ENCODE measurements around the gene OPRM1.

Gene OPRM1

GRCh38 chr6:154243793-154244750 is 205.0 kb downstream of the OPRM1 start:
- peak; percentile 41 for DNase-seq

DNA sequence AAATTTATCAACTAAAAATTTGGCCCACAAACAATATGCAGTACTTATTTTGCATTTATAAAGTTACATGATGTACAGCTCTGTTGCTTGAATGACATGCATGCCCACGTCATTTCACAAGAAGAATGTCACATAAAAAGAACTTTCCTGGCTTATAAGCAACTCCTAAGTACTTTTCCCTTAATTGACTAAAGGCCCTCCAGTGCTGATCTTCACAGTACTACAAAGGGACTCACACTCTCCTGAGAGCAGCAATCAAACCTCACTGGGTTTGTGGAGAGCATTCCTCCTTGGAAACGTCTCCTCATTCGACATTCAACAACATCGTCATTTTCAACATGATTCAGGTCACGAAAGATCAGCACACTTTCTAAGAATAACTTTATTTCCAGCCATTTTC is 206.5 kb downstream of the OPRM1 start:
- peak; percentile 14 for DNase-seq

- no peak for DNase-seq
Measured at GRCh38 chr6:154246723-154247118, 207.7 kb downstream of the OPRM1 start.

DNA sequence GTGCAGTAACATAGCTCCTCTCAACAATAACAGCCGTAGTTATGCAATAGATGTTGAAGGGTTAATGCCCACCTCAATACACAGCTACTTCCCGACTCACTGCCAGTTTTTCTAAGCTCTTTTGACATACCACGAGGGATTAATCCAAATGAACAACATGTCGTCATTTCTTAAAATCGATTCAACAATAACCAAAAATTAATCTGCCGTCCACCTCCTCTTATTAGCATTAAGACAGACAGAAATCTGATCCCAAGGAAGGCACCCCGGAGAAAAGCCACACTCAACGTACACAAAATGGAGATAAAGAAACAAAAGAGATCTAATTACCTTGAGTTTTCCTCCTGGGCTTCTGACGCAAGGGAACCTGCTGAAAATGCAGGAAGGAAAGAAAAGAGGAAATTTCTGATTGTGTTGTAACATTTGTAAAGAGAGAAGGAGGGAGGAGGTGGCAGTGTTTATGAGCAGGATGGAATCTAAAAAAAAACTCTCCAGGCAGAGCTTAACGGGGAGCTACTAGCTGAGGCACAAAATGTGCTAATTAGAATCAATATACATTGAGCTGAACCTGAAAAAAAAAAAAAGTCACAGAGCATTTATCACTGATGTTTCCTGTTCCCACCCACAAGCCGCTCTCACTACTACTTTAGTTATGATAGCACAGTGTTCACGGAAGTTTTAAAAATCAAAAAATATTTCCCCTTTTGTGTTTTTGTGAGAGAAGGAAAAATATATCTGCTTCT is 208.2 kb downstream of the OPRM1 start:
- DNase-seq, result peak; percentile 54

- peak; percentile 72 for DNase-seq
Measured at GRCh38 chr6:154249499-154250298, 210.7 kb downstream of the OPRM1 start.

- DNase-seq, result no peak
Measured at GRCh38 chr6:154251116-154251515, 212.1 kb downstream of the OPRM1 start.

DNA sequence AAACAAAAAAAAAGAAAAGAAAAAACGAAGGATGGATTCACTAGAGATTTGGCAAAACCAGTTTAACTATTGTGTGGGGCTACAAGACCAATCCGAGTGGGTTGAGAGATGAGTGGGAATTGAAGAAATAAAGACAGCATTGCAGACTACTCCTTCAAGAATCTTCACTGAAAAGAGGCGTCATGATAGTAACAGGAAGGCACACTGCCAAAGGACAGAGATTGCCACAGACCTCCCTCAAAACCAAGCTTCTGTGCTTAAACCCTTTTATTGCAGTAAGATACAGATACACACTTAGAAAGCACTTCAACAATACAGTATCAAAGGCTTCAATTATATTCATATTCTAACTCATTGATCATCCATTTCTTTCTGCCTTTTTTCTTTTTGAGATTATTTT is 213.6 kb downstream of the OPRM1 start:
- no peak for DNase-seq

- no peak for DNase-seq
Measured at GRCh38 chr6:154257067-154257466, 218.0 kb downstream of the OPRM1 start.

GRCh38 chr6:154258064-154258757 is 219.2 kb downstream of the OPRM1 start:
- DNase-seq, result no peak

DNA sequence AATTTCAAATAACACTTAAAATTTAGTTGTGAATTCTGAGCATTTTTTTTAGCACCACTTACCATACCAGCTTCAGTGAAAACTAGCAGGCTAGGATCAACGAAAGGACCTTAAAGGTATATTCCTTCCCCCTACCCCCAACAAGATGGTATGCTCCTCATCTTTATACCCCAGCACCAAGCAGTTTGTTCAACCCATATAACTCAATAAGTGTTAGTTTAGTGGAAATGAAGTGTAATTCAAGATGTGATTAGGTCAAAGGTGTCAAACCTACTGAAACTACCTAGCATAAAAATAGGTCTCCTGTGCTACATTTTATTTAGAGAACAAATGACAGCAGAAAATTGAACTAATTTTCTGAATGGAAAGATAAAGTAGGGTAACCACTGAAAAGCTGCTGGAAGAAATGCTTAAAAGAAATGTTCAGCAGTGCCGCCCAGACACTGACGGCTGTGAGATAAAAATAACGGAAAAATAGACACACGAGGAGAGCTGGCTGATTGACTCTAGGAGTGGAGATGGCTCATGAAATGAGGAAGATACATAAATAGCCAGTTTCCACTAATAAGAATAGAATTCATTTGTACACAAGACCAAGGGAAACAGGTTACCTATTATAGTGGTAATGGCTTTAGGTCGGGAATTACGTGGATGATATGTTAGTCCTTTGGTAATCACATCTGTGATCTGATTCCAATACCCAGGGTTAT is 222.8 kb downstream of the OPRM1 start:
- no peak for DNase-seq

GRCh38 chr6:154266560-154267099 is 227.6 kb downstream of the OPRM1 start:
- DNase-seq, result peak; percentile 12

DNA sequence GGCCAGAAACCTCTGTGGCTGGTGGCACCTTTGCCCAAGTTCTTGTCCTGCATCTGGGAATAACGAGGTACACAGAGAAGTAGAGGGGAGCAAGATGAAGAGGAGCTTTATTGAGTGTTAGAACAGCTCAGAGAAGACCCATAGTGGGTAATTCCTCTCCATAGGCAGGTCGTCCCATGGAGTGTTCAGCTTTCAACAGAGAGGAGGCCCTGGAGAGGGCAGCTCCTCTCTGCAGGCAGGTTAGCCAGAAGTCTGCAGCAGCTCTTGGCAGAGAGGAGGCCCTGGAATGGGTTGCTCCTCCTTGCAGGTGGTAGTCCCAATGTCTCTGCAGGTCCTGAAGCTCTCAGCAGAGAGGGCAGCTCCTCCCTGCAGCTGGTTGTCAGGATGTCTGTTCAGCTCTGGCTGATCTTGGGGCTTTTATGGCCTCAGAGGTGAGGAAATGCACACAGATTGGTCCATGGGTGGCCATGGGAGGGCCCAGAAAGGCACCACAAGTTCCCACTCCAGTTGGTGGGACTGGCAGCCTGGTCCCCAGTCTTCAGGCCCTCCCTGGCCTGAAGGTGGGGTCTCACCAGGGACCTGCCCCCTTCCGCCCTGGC is 228.6 kb downstream of the OPRM1 start:
- DNase-seq, result no peak

- no peak for DNase-seq
Measured at GRCh38 chr6:154268486-154268885, 229.4 kb downstream of the OPRM1 start.

GRCh38 chr6:154274168-154274567 is 235.1 kb downstream of the OPRM1 start:
- no peak for DNase-seq

- DNase-seq, result peak; percentile 65
Measured at GRCh38 chr6:154276810-154277628, 238.0 kb downstream of the OPRM1 start.

- peak; percentile 11 for DNase-seq
Measured at GRCh38 chr6:154277629-154278017, 238.6 kb downstream of the OPRM1 start.

DNA sequence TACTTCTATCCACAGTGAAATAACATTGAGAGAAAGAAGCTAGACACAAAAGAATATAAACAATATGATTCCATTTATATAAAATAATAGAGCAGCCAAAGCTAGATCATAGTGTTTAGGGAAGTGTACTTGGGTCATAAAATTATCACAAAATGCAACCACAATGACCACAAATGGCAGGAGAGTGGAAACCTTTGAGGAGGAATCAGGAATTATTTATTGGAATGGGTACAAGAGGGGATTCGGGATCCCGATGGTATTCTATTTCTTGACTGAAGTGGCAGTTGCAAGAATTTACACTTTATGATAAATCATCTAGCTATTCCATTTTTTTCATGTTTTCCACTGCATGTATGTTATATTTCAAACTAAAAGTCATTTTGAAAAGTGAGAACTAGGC is 241.5 kb downstream of the OPRM1 start:
- DNase-seq, result no peak

DNA sequence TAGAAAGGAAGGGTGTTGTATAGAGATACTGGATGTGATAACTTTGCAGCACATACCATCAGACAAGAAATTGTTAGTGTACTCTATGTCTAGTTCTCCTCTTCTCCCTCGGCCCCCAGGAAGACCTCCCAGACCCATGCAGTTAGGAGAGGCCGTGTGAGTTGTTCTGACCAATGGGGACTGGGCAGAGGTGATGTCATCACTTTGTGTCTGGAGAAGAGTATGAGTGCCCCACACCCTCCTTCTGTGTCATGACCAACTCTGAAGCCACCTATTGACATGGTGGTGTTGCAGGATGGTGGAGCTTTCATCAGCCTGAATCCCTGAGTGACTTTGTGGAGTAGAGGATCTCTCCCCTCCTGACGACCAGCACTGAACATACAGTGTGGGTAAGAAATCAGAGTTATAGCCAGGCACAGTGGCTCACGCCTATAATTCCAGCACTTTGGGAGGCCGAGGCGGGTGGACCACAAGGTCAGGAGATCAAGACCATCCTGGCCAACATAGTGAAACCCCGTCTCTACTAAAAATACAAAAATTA is 245.3 kb downstream of the OPRM1 start:
- no peak for DNase-seq

DNA sequence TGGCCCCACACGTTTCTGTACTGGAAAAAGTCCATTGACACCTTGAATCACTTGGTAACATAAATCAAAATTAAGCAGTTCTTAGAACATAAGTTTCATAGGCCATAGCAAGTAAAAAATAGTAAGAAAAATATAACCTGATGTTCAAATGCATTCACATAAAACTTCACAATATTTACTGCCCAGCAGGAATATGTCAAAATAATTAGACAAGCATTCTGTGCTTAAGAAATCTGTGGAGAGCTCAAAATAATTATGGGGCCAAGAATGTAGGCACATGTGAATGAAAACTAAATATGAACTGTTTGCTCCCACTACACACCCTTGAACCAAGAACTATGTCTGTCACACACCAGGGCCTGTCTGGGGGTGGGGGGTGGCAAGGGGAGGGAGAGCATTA is 246.8 kb downstream of the OPRM1 start:
- DNase-seq, result no peak
